Endothelial cell of umbilical vein (primary cell): ENCODE measurements around the gene ZDHHC5. TPM values are rescaled to one million over a fixed set of nuclear protein-coding genes. Genes with fewer than 3 reads are reported as not detected.

Source experiments
- BruUV-seq: library from RNA; stranded (reverse); fragments of 400-500 nt; replicated peaks from 2 replicates; lab custom pipeline; 2021; lab: Mats Ljungman, UMichigan
- CTCF ChIA-PET: fragments of 300-600, 350-600 bp; sonication (Branson Sonifier 250); formaldehyde crosslinking; loops from one replicate; lab custom pipeline; 2021; ENCODE audit warnings: antibody characterized with exemption, inconsistent platforms; lab: Charles Lee
- POLR2A ChIA-PET: fragments of 300-600, 350-600 bp; sonication (Branson Sonifier 250); formaldehyde crosslinking; loops from one replicate; lab custom pipeline; 2021; ENCODE audit warnings: antibody characterized with exemption, inconsistent platforms; lab: Charles Lee
- DNase-seq: peaks from one replicate; pipeline ENCODE4 v3.0.0-alpha.2; 2011; ENCODE audit warnings: low read depth, low spot score
- FAIRE-seq: peaks from 2 replicates; lab custom pipeline; 2011; peaks lifted over from hg19 to GRCh38; lab: Jason Lieb, UNC
- H2AFZ ChIP-seq: 2 replicates; pipeline ENCODE4 v1.6.0; 2012; ENCODE audit warnings: low read depth, low read length, control low read depth, inconsistent platforms
- H3K27ac ChIP-seq: 2 replicates; pipeline ENCODE4 v1.5.1; 2011; ENCODE audit warnings: low read depth, mild to moderate bottlenecking, control low read depth, low read length, moderate library complexity; ENCODE audit not compliant: insufficient read depth
- H3K27me3 ChIP-seq, 2 experiments: 2 replicates each; pipeline versions ENCODE4 v1.6.0 to v1.6.1; 2011; ENCODE audit warnings: low read length in 2 of 2, mixed read lengths in 1 of 2; ENCODE audit not compliant: control insufficient read depth in 2 of 2, insufficient read depth in 2 of 2
- H3K36me3 ChIP-seq, 2 experiments: 2 replicates in 1 of 2; 3 replicates in 1 of 2; pipeline ENCODE4 v1.5.1; 2011; ENCODE audit warnings: low read length in 2 of 2, mild to moderate bottlenecking in 1 of 2, moderate library complexity in 1 of 2; ENCODE audit not compliant: control insufficient read depth in 2 of 2, insufficient read depth in 2 of 2; ENCODE audit errors: extremely low read depth in 1 of 2
- H3K4me1 ChIP-seq: 3 replicates; pipeline ENCODE4 v1.5.1; 2011; ENCODE audit warnings: mild to moderate bottlenecking, low read length; ENCODE audit not compliant: control insufficient read depth, insufficient read depth; ENCODE audit errors: extremely low read depth
- H3K4me2 ChIP-seq: 2 replicates; pipeline ENCODE4 v1.6.1; 2011; ENCODE audit warnings: low read length, control low read depth, mixed read lengths; ENCODE audit not compliant: insufficient read depth
- H3K4me3 ChIP-seq, 3 experiments: fragments of 200-600 bp in 1 of 3; sonication (generic), shearing (Covaris generic) in 1 of 3; replicated peaks in 1 of 3; 2 replicates each; pipeline ENCODE4 v1.5.1; 2011 to 2016; ENCODE audit warnings: control low read depth in 3 of 3, low read length in 3 of 3, mild to moderate bottlenecking in 2 of 3, inconsistent platforms in 1 of 3, low read depth in 1 of 3, moderate library complexity in 1 of 3; ENCODE audit not compliant: insufficient read depth in 1 of 3
- H3K79me2 ChIP-seq: 2 replicates; pipeline ENCODE4 v1.6.0; 2012; ENCODE audit warnings: low read length, inconsistent platforms; ENCODE audit not compliant: control insufficient read depth, insufficient read depth
- H3K9ac ChIP-seq: replicated peaks from 2 replicates; pipeline ENCODE3; 2011; ENCODE audit warnings: low read length, control low read depth; ENCODE audit not compliant: insufficient read depth; ENCODE audit errors: extremely low read depth
- H3K9me1 ChIP-seq: replicated peaks from 3 replicates; pipeline ENCODE4 v1.6.0; 2011; ENCODE audit warnings: mild to moderate bottlenecking, low read length; ENCODE audit not compliant: control insufficient read depth, insufficient read depth; ENCODE audit errors: extremely low read depth
- H3K9me3 ChIP-seq: replicated peaks from 2 replicates; pipeline ENCODE4 v1.5.1; 2012; ENCODE audit warnings: low read length, inconsistent platforms; ENCODE audit not compliant: control insufficient read depth, insufficient read depth
- H4K20me1 ChIP-seq: replicated peaks from 2 replicates; pipeline ENCODE3; 2011; ENCODE audit warnings: mild to moderate bottlenecking, low read length; ENCODE audit not compliant: control insufficient read depth, insufficient read depth; ENCODE audit errors: extremely low read depth
- EZH2 ChIP-seq: IDR thresholded peaks from 2 replicates; pipeline ENCODE4 v1.6.1; 2012; ENCODE audit warnings: borderline replicate concordance, low read depth, mild to moderate bottlenecking, moderate library complexity, low read length, inconsistent platforms; ENCODE audit not compliant: severe bottlenecking
- FOS ChIP-seq: IDR thresholded peaks from 2 replicates; pipeline ENCODE4 v1.6.1; 2011; ENCODE audit warnings: mild to moderate bottlenecking, low read length, moderate library complexity, borderline replicate concordance; ENCODE audit not compliant: insufficient read depth
- GATA2 ChIP-seq: IDR thresholded peaks from 2 replicates; pipeline ENCODE4 v1.7.0; 2011; ENCODE audit warnings: low read depth, mild to moderate bottlenecking, moderate library complexity, mixed read lengths, low read length; ENCODE audit not compliant: insufficient read length, insufficient read depth
- JUN ChIP-seq: IDR thresholded peaks from 2 replicates; pipeline ENCODE4 v1.6.1; 2011; ENCODE audit warnings: borderline replicate concordance, low read depth; ENCODE audit not compliant: insufficient read length, insufficient read depth
- MYC ChIP-seq: IDR thresholded peaks from one replicate; pipeline ENCODE4 v1.6.1; 2011; ENCODE audit warnings: mild to moderate bottlenecking, low read depth, low read length
- POLR2A ChIP-seq: IDR thresholded peaks from 2 replicates; pipeline ENCODE4 v1.6.1; 2012; ENCODE audit warnings: low read depth, mild to moderate bottlenecking, control low read depth, low read length
- POLR2AphosphoS5 ChIP-seq: IDR thresholded peaks from 2 replicates; pipeline ENCODE4 v1.6.1; 2012; ENCODE audit warnings: low read depth, mild to moderate bottlenecking, control low read depth, low read length, moderate library complexity; ENCODE audit not compliant: insufficient read depth
- dilution Hi-C: fragments of 300-500 bp; cut with MboI; formaldehyde crosslinking; loops from one replicate; pipeline ENCODE4 v1.15.0; 2019; ENCODE audit warnings: low sequenced_read_pairs; ENCODE audit not compliant: extremely low pct_ligation_motif_present
- intact Hi-C: fragments of 100-400 bp; cut with micrococcal nuclease; formaldehyde crosslinking; loops from one replicate; pipeline ENCODE4 v1.10.0; 2022
- polyA plus RNA-seq, 4 experiments: library from polyadenylated mRNA; depleted of rRNA in 3 of 4; stranded (reverse) in 3 of 4; unstranded in 1 of 4; fragments of >200 nt; gene quantifications; 2 replicates each; pipeline versions ENCODE4 v1.2.1 to v1.2.3, GENCODE V29; 2011 to 2012; ENCODE audit warnings: missing spikeins in 1 of 4
- total RNA-seq: library from RNA; stranded (reverse); gene quantifications from 2 replicates; pipeline ENCODE4 v1.2.3, GENCODE V29; 2021
- TF ChIP-seq, protein P1 (sequence below): IDR thresholded peaks from 2 replicates; pipeline ENCODE4 v1.6.1; 2011; ENCODE audit not compliant: insufficient read depth, insufficient read length
- TF ChIP-seq, protein P2 (sequence below), 2 donors: IDR thresholded peaks; 1 replicate in 1 of 2; 2 replicates in 1 of 2; pipeline ENCODE4 v1.5.1; 2011; ENCODE audit warnings: low read length in 2 of 2, mild to moderate bottlenecking in 2 of 2, moderate library complexity in 2 of 2, control low read depth in 1 of 2, inconsistent platforms in 1 of 2, low read depth in 1 of 2; ENCODE audit not compliant: insufficient read depth in 1 of 2; ENCODE audit errors: extremely low read depth in 1 of 2

The ZDHHC5 gene
- total and polyA plus RNA-seq, 2 donors (not counting 3 experiments of a cell fraction or from before 2014, with no cell fraction given) = 52.9 to 67.4 TPM

DNA sequence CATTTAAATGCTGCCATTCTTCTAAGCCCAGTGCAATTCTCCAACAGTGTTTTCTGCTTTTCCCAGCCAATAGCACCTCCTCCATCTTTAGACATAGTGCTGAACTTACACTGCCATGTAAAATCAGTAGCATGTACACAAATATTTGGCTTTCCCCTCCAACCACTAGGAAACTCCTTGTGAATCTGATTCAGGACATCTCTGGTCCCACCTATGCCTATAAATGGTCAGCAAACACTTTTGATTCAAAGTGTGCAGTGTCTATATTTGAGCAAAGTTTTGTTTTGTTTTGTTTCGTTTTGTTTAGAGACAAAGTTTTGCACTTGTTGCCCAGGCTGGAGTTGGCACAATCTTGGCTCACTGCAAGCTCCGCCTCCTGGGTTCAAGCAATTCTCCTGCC, 43.0 kb upstream of the ZDHHC5 start:
- Histone ChIP-seq H3K4me1 (no peaks in the 10 kb centered on the region), H3K9me1 (no peaks in the 10 kb centered on the region), H4K20me1 (no peaks in the 10 kb centered on the region), H3K4me2 (no peak overlapping the region), H3K79me2 (no peaks in the 10 kb centered on the region), H3K4me3 (no peak overlapping the region), H3K9me3 (no peaks in the 10 kb centered on the region), H3K36me3 (no peaks in the 10 kb centered on the region), H3K27me3 (no peaks in the 10 kb centered on the region), H3K9ac (no peak overlapping the region), H2AFZ (no peak overlapping the region), H3K27ac (no peak overlapping the region)
- POLR2A ChIA-PET = no interaction called here
- FAIRE-seq (no peak), DNase-seq (no peak)
- intact Hi-C loops = no loop called here
- no TSS peak for BruUV-seq
- CTCF ChIA-PET = no interaction called here
- dilution Hi-C loops = no loop called here
- TF ChIP-seq, protein P1, sequence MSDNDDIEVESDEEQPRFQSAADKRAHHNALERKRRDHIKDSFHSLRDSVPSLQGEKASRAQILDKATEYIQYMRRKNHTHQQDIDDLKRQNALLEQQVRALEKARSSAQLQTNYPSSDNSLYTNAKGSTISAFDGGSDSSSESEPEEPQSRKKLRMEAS = no peak
- TF ChIP-seq EZH2 (no peak), POLR2A (no peak), GATA2 (no peak), POLR2AphosphoS5 (no peak)

DNA sequence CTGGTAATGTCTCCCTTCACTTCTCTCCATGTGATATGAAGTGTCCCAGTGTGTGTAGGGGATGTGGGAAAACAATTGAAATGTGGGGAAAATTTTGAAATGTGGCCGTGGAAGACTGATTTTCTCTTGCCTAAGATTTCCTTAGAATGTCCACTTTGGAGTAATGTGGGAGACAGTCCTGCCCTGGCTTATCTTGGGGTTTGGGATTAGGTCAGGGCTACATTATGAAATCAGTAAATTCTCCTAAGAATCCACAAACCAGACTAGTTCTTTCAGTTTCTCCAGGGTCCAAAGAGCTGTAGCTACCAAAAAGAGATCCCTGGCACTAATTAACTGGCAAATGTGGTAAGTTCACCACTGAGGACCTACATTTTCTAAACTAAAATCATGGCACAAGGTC, 41.0 kb upstream of the ZDHHC5 start:
- no peak for FAIRE-seq
- BruUV-seq = no TSS peak

More for the DNA sequence above, 41.0 kb upstream of the ZDHHC5 start:
- H3K79me2 ChIP-seq = no peaks in the 10 kb centered on the region
- POLR2A ChIA-PET = no interaction called here
- H2AFZ ChIP-seq = no peak overlapping the region
- TF ChIP-seq JUN (no peak), POLR2A (no peak), FOS (no peak), EZH2 (no peak), GATA2 (no peak), MYC (no peak), POLR2AphosphoS5 (no peak)
- TF ChIP-seq, protein P2, sequence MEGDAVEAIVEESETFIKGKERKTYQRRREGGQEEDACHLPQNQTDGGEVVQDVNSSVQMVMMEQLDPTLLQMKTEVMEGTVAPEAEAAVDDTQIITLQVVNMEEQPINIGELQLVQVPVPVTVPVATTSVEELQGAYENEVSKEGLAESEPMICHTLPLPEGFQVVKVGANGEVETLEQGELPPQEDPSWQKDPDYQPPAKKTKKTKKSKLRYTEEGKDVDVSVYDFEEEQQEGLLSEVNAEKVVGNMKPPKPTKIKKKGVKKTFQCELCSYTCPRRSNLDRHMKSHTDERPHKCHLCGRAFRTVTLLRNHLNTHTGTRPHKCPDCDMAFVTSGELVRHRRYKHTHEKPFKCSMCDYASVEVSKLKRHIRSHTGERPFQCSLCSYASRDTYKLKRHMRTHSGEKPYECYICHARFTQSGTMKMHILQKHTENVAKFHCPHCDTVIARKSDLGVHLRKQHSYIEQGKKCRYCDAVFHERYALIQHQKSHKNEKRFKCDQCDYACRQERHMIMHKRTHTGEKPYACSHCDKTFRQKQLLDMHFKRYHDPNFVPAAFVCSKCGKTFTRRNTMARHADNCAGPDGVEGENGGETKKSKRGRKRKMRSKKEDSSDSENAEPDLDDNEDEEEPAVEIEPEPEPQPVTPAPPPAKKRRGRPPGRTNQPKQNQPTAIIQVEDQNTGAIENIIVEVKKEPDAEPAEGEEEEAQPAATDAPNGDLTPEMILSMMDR (IDR thresholded peaks at IDR 0.05; ENCODE audit: extremely low read depth in 1 of 2, insufficient read depth in 1 of 2, low read depth in 1 of 2, low read length in 2 of 2) = no peak
- TF ChIP-seq, protein P1 = no peak
- CTCF ChIA-PET = interaction anchor here (0.7 to 1.5 kb wide), 2 partner anchors 18 to 59 kb away, joined by 3 to 4 read pairs; partner anchors contain the start of gene UBE2L6
- H3K4me1 ChIP-seq = no peaks in the 10 kb centered on the region
- no peak overlapping the region for H3K9ac ChIP-seq
- no peak for DNase-seq
- no peak overlapping the region for H3K4me3 ChIP-seq
- no peak overlapping the region for H3K27ac ChIP-seq
- no peak overlapping the region for H3K4me2 ChIP-seq
- H3K27me3 ChIP-seq = peaks cover 5 to 6% of the 10 kb centered on the region in 2 experiments
- intact Hi-C loops = no loop called here
- no peaks in the 10 kb centered on the region for H3K9me1 ChIP-seq
- H3K9me3 ChIP-seq = no peaks in the 10 kb centered on the region
- H4K20me1 ChIP-seq = no peaks in the 10 kb centered on the region
- dilution Hi-C loops = no loop called here
- no peaks in the 10 kb centered on the region for H3K36me3 ChIP-seq
